HG03432 (cell line): ENCODE data around the gene ARPC5.

Experiments used
- ATAC-seq: cut with Tn5 transposase; IDR thresholded peaks from one replicate; pipeline ENCODE4 v1.9.1; 2021; ENCODE audit warnings: mild to moderate bottlenecking, moderate library complexity; ENCODE audit not compliant: unreplicated experiment

ARPC5 gene

GRCh38 chr1:183589384-183589783 lies 46.2 kb downstream of the ARPC5 start:
- no peak for ATAC-seq

DNA sequence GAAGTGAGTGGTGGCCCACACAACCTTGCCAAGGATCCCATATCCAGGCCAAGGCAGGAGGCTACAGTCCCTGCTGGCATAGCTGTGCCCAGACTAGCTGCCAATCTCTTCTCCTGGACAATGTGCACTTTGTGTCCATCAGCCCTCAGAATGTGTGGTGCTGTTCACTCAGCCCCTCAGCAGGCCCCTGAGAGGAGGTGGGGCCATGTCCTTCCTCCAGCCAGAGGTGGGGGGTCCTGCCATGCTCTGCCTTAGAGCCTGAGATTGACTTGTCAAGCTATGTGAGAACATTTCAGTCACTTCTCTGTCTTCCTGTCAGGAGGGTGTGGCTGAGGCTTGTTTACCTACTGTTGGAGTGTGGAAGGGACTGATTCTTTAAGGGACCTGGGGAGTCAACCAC lies 46.8 kb downstream of the ARPC5 start:
- no peak for ATAC-seq

DNA sequence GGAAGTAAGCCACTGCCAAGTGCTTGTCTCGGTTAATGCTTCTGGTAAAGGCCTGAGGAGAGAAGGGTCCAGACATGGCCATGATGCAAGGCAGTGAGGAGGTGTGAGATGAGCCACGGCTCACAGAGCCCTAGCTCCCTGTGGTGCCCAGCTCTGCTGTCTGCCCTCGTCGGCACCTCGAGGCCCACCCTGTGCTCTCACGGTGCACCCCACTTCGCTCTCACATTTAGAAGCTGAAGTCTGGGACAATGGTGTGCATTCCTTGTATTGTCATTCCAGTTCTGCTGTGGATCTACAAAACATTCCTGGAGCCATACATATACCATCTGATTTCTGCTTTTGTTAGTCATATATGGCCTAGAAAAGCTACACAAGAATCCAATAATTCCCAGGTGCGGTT lies 48.7 kb downstream of the ARPC5 start:
- no peak for ATAC-seq

- no peak for ATAC-seq
These were observed 49.1 kb downstream of the ARPC5 start for GRCh38 chr1:183586455-183586854.

GRCh38 chr1:183585038-183585437 lies 50.5 kb downstream of the ARPC5 start:
- no peak for ATAC-seq

DNA sequence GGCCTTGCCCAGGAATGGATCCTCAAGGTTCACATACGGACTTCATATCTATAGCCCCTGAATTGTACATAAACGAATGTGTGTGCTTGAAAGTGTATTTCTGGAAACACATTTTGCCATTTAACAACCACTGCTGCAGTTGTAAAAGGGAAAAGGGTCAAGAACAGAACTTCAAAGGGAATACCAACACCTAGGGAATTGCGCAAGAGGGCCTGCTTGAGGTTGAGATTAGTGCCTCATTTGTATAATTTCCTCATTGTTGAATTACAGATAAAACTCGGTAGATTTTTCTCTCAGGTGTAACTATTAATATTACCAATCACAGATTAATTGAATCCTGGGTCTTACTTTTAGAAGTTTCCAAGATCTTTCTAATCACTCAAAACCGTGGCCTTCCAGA lies 51.4 kb downstream of the ARPC5 start:
- ATAC-seq: no peak

- no peak for ATAC-seq
These were observed 52.1 kb downstream of the ARPC5 start for GRCh38 chr1:183583466-183583865.

- no peak for ATAC-seq
These were observed 53.4 kb downstream of the ARPC5 start for GRCh38 chr1:183582021-183582713.

- no peak for ATAC-seq
These were observed 55.3 kb downstream of the ARPC5 start for GRCh38 chr1:183580281-183580682.

DNA sequence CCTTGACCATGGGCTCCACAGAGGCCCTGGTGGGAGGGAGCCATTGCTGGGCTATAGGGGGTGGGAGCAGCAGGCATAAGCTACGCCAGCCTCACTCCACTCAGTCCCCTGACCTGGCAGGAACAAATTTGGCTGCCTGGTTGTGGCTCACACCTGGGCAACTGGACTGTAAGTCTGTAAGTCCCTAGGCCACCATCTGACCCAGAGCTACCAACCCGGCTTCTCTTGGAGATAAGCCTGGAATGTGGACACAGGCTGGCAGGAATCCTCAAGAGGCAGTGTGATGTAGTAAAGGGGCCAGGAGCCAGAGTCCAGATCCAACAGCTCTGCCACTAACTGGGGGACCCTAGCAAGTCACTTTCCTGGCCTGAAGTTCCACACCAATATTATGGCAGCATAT lies 56.7 kb downstream of the ARPC5 start:
- ATAC-seq: no peak

DNA sequence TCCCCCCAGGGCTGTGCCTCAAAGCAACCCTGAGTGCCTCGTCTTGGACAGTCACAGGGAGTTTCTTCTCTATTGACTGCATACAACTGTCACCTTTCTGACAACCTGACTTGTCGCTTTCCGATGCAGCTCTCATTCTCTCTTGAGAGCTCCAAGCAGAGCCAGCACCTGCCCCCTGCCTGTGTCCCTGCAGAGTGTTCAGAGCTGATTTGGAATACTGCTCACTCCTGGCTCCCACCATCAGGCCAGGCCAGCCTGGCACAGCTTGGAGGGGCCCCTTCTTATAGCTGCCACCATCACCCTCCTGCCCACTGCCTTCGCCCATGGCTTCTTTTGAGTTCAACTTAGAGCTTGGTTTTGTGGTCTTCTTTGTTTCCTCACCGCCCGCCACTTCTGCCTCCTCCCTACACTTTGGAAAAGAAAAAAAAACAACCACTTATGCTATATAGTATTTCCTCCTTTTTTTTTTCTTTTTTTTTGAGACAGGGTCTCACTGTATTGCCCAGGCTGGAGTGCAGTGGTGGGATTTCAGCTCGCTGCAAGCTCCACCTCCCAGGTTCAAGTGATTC lies 57.6 kb downstream of the ARPC5 start:
- no peak for ATAC-seq

- no peak for ATAC-seq
These were observed 59.0 kb downstream of the ARPC5 start for GRCh38 chr1:183576537-183576936.

- no peak for ATAC-seq
These were observed 60.0 kb downstream of the ARPC5 start for GRCh38 chr1:183575606-183576005.

DNA sequence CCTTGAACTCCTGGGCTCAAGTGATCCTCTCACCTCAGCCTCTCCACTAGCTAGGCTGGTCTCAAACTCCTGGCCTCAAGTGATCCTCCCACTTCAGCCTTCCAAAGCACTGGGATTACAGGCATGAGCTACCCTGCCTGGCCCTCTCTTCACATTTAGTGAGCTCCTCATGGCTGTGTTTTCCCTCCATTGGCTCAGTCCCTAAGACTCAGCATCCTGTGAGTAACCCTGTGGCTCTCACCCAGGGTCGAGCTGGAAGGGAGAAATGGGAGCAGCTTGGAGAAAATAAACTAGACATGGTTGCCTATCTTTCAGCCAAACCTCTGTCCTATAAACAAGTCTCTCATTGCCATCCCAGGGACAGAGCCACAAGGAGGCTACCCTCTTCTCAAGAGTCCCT lies 62.9 kb downstream of the ARPC5 start:
- ATAC-seq: no peak

DNA sequence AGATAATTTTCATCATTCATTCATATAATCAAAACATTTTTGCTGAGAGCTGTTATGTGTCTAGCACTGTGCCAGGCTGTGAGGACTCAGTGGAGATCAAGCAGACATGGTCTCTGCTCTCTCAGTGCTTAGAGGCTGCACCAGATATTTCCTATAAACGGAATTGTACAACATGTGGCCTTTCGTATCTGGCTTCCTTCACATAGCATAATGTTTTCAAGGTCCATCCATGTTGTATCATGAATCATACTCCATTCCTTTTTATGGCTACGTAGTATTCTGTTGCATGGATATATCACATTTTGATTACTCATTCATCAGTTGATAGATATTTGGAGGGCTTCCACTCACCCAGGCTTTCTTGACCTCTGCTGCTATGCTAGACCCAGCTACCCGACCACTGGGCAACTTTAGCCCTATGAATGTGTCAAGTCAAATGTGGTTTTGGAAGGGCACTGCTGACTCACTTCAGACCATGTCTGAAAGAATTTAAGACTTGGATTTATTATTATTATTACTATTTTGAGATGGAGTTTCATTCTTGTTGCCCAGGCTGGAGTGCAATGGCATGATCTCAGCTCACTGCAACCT lies 63.8 kb downstream of the ARPC5 start:
- no peak for ATAC-seq
